Measurements from ENCODE around the gene SFXN5. TPM values are rescaled to one million over a fixed set of nuclear protein-coding genes. Genes with fewer than 3 reads are reported as not detected.

The SFXN5 gene
- polyA plus RNA-seq, 1 donor from 2014 or later = 5.8 TPM

DNA sequence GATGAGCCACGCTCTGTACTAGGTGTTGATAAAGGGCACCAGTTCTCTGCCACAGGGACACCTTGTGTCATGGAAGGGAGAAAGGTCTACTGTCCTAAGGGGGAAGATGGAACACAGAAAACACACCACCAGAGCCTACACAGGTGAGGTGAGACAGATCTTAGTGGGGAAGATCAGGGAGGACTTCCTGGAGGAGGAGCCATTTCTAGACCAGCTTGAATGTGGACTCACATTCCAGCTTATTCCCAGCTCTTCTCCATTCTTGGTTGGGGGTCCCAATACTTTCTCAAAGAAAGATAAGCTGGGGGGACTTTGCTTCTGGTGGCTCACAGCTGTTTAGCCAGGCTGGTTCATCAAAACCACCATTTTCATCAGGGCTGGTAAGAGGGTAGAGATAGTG is 118.0 kb downstream of the SFXN5 start:
- TF ChIP-seq RAD21 (conservative IDR thresholded peaks at IDR 0.05) = no peak
- Histone ChIP-seq H3K9me2 (ENCODE audit: insufficient read depth, low read length) (no peaks in the 10 kb centered on the region), H3K4me3 (ENCODE audit: low read length) (no peak overlapping the region), H3K79me2 (replicated peaks; ENCODE audit: insufficient read depth, low read length) (no peaks in the 10 kb centered on the region), H3K27ac (ENCODE audit: low read length) (no peak overlapping the region), H4K20me1 (ENCODE audit: insufficient read depth) (no peaks in the 10 kb centered on the region), H2AFZ (ENCODE audit: low read depth, low read length) (no peak overlapping the region), H3K36me3 (ENCODE audit: insufficient read depth, low read length) (no peaks in the 10 kb centered on the region), H3F3A (ENCODE audit: insufficient read depth, low read length, poor library complexity, severe bottlenecking) (no peaks in the 10 kb centered on the region), H3K27me3 (ENCODE audit: insufficient read depth, low read depth, low read length) (no peaks in the 10 kb centered on the region), H3K9ac (ENCODE audit: low read length) (no peak overlapping the region), H3K9me3 (ENCODE audit: low read length) (no peaks in the 10 kb centered on the region), H3K4me2 (ENCODE audit: low read length) (no peak overlapping the region)

DNA sequence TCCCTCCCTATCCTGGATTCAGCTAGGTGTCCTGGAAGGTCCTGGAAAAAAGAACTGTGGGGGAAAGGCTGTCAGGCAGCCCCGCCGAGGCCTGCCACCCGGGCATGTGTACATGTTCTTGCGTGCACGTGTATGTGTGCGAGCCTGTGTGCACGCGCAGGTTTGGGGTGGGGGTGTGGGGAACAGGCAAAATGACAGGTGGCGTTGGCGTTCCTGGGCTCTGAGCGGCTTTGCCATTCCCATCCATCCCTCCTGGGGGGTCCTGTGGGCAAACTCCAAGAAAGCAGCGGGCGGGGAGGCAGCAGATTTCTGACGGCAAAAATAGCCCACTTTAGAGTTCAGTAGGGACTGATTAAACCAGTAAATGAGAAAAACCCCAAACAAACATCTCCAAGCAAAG is 118.6 kb downstream of the SFXN5 start:
- Histone ChIP-seq H4K20me1 (ENCODE audit: insufficient read depth) (no peaks in the 10 kb centered on the region), H3K36me3 (ENCODE audit: insufficient read depth, low read length) (no peaks in the 10 kb centered on the region), H3K27me3 (ENCODE audit: insufficient read depth, low read depth, low read length) (no peaks in the 10 kb centered on the region), H3K9ac (ENCODE audit: low read length) (no peak overlapping the region), H3K4me3 (ENCODE audit: low read length) (no peak overlapping the region), H3K9me2 (ENCODE audit: insufficient read depth, low read length) (no peaks in the 10 kb centered on the region), H3F3A (ENCODE audit: insufficient read depth, low read length, poor library complexity, severe bottlenecking) (no peaks in the 10 kb centered on the region), H3K27ac (ENCODE audit: low read length) (no peak overlapping the region), H3K79me2 (replicated peaks; ENCODE audit: insufficient read depth, low read length) (no peaks in the 10 kb centered on the region), H3K9me3 (ENCODE audit: low read length) (no peaks in the 10 kb centered on the region), H2AFZ (ENCODE audit: low read depth, low read length) (no peak overlapping the region), H3K4me2 (ENCODE audit: low read length) (no peak overlapping the region)
- no peak for TF ChIP-seq EZH2 (IDR thresholded peaks at IDR 0.05; ENCODE audit: borderline replicate concordance, insufficient read depth, low read length, poor library complexity, severe bottlenecking)
- no peak for TF ChIP-seq SMC3 (conservative IDR thresholded peaks at IDR 0.05; ENCODE audit: poor library complexity)

DNA sequence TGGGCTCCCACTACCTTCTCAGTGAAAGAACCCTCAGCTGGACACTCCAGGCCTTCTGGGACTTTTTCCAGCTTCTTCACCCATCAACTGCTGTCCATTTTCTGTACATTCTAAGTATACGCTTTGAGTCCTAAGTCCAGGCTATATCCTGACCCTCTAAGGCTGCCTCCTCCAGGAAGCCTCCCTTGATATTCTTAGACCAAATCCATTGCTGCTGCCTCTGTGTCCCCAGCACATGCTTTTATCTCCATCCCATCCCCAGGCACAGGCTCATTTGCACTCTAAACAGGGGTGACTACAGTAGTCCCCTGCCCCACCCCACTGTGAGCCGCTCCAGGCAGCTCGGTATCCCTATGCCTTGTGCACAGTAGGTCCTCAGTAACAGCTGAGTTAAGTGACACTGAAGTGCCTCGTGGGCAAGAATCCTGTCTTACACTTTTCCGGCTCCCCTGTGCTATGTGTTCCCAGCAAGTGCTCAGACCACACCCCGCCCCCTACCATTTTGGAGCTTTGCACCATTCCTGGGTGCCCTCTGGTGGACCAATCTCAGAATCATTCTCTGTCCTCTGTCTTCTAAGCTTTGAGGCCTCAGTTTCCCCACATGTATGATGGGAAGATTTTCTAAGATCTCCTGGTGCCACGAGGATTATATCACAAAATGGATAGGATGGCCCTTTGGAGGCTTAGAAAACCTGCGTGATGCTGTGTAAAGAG is 119.2 kb downstream of the SFXN5 start:
- no peaks in the 10 kb centered on the region for H3K9me2 ChIP-seq (ENCODE audit: insufficient read depth, low read length)
- H3K9ac ChIP-seq (ENCODE audit: low read length) = no peak overlapping the region
- TF ChIP-seq RAD21 (conservative IDR thresholded peaks at IDR 0.05) (no peak), EP300 (conservative IDR thresholded peaks at IDR 0.05; ENCODE audit: poor library complexity, severe bottlenecking) (no peak), POLR2AphosphoS5 (IDR thresholded peaks at IDR 0.05) (no peak)
- TF ChIP-seq, protein P1, sequence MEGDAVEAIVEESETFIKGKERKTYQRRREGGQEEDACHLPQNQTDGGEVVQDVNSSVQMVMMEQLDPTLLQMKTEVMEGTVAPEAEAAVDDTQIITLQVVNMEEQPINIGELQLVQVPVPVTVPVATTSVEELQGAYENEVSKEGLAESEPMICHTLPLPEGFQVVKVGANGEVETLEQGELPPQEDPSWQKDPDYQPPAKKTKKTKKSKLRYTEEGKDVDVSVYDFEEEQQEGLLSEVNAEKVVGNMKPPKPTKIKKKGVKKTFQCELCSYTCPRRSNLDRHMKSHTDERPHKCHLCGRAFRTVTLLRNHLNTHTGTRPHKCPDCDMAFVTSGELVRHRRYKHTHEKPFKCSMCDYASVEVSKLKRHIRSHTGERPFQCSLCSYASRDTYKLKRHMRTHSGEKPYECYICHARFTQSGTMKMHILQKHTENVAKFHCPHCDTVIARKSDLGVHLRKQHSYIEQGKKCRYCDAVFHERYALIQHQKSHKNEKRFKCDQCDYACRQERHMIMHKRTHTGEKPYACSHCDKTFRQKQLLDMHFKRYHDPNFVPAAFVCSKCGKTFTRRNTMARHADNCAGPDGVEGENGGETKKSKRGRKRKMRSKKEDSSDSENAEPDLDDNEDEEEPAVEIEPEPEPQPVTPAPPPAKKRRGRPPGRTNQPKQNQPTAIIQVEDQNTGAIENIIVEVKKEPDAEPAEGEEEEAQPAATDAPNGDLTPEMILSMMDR (IDR thresholded peaks at IDR 0.05; ENCODE audit: poor library complexity, severe bottlenecking) = no peak
- no peaks in the 10 kb centered on the region for H4K20me1 ChIP-seq (ENCODE audit: insufficient read depth)
- H3K27ac ChIP-seq (ENCODE audit: low read length) = no peak overlapping the region
- H3K27me3 ChIP-seq (ENCODE audit: insufficient read depth, low read depth, low read length) = no peaks in the 10 kb centered on the region
- H3K9me3 ChIP-seq (ENCODE audit: low read length) = no peaks in the 10 kb centered on the region
- H3K79me2 ChIP-seq (replicated peaks; ENCODE audit: insufficient read depth, low read length) = no peaks in the 10 kb centered on the region
- no peaks in the 10 kb centered on the region for H3K36me3 ChIP-seq (ENCODE audit: insufficient read depth, low read length)
- no peak overlapping the region for H3K4me2 ChIP-seq (ENCODE audit: low read length)
- H3F3A ChIP-seq (ENCODE audit: insufficient read depth, low read length, poor library complexity, severe bottlenecking) = no peaks in the 10 kb centered on the region
- no peak overlapping the region for H2AFZ ChIP-seq (ENCODE audit: low read depth, low read length)
- H3K4me3 ChIP-seq (ENCODE audit: low read length) = no peak overlapping the region

All from neural cell (in vitro differentiated cells).